GM18498 (cell line): ENCODE results near the gene CDK18.
"Not testable (repeated sequence)": the region's sequence is repeated elsewhere in the genome, so short reads cannot be mapped to it uniquely, and the experiment has no call there.

Experiments
- ATAC-seq: cut with Tn5 transposase; IDR thresholded peaks from one replicate; pipeline ENCODE4 v1.9.1; 2021; ENCODE audit warnings: mild to moderate bottlenecking, moderate library complexity; ENCODE audit not compliant: unreplicated experiment

The CDK18 gene

GRCh38 chr1:205504311-205505075 is at the start of gene CDK18:
Gene CDK18 (plus strand): TSS chr1:205504669. CDS start chr1:205523168, 18,499 bp downstream.
- ATAC-seq: no peak

- ATAC-seq: no peak
Measured at GRCh38 chr1:205454903-205455335, 49.5 kb upstream of the CDK18 start.

GRCh38 chr1:205455581-205456382 is 48.7 kb upstream of the CDK18 start, which contains the start of gene BLACAT1:
Gene BLACAT1 (minus strand): TSS chr1:205456045.
- ATAC-seq: no peak

GRCh38 chr1:205456383-205456867 is 48.0 kb upstream of the CDK18 start:
- ATAC-seq: no peak

- no peak for ATAC-seq
Measured at GRCh38 chr1:205456868-205457745, 47.4 kb upstream of the CDK18 start.

GRCh38 chr1:205458777-205459566 is 45.5 kb upstream of the CDK18 start:
- no peak for ATAC-seq

- ATAC-seq: no peak
Measured at GRCh38 chr1:205465392-205465791, 39.1 kb upstream of the CDK18 start.

GRCh38 chr1:205466595-205467220 is 37.8 kb upstream of the CDK18 start:
- no peak for ATAC-seq

GRCh38 chr1:205470131-205470530 is 34.3 kb upstream of the CDK18 start:
- no peak for ATAC-seq

- ATAC-seq: no peak
Measured at GRCh38 chr1:205472737-205473441, 31.6 kb upstream of the CDK18 start.

- ATAC-seq: no peak
Measured at GRCh38 chr1:205473475-205473874, 31.0 kb upstream of the CDK18 start.

GRCh38 chr1:205473966-205474365 is 30.5 kb upstream of the CDK18 start:
- no peak for ATAC-seq

- ATAC-seq: no peak
Measured at GRCh38 chr1:205474571-205474970, 29.9 kb upstream of the CDK18 start.

GRCh38 chr1:205475855-205476254 is 28.6 kb upstream of the CDK18 start:
- no peak for ATAC-seq

- ATAC-seq: no peak
Measured at GRCh38 chr1:205476648-205477047, 27.8 kb upstream of the CDK18 start.

- ATAC-seq: no peak
Measured at GRCh38 chr1:205477121-205477758, 27.2 kb upstream of the CDK18 start.

GRCh38 chr1:205477759-205478247 is 26.7 kb upstream of the CDK18 start:
- no peak for ATAC-seq

- ATAC-seq: not testable (repeated sequence)
Measured at GRCh38 chr1:205478985-205479384, 25.5 kb upstream of the CDK18 start.
